Activated T-cell treated with anti-CD3 and anti-CD28 coated beads for 4 hours (primary cell): Measurements from ENCODE around the gene CENPX.

Experiments used
- DNase-seq: peaks from one replicate; pipeline ENCODE4 v3.0.0-alpha.2; 2020

The CENPX gene

DNA sequence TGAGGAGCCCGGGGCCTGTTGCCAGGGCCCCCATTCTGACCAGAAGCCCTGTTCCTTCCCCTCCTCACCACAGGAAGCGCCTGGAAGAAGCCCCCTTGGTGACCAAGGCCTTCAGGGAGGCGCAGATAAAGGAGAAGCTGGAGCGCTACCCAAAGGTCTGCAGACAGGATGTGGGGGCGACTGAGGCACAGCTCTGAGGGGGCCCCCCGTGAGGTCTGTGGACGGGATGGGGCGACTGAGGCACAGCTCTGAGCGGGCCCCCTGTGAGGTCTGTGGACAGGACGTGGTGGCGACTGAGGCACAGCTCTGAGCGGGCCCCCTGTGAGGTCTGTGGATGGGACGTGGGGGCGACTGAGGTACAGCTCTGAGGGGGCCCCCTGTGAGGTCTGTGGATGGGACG lies 13.3 kb downstream of the CENPX start:
- DNase-seq = no peak

DNA sequence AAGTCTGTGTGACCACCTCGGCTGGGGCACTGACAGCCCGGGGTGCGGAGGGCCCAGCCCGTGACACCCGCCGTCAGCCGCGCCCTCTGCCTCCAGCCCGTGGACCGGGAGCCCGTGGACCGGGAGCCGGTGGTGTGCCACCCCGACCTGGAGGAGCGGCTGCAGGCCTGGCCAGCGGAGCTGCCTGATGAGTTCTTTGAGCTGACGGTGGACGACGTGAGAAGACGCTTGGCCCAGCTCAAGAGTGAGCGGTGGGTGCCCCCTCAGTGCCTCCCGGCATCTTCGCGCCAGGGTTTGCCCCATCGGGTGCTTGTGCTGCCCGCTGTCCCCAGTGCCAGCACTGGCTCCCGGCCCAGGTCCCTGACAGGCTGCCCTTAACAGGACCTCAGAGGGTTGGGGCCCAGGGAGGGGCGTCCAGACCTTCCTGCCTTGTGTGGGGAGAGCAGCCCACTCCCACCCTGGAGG lies 13.7 kb downstream of the CENPX start:
- DNase-seq = no peak

GRCh38 chr17:82008258-82008940 lies 14.3 kb downstream of the CENPX start:
- no peak for DNase-seq

DNA sequence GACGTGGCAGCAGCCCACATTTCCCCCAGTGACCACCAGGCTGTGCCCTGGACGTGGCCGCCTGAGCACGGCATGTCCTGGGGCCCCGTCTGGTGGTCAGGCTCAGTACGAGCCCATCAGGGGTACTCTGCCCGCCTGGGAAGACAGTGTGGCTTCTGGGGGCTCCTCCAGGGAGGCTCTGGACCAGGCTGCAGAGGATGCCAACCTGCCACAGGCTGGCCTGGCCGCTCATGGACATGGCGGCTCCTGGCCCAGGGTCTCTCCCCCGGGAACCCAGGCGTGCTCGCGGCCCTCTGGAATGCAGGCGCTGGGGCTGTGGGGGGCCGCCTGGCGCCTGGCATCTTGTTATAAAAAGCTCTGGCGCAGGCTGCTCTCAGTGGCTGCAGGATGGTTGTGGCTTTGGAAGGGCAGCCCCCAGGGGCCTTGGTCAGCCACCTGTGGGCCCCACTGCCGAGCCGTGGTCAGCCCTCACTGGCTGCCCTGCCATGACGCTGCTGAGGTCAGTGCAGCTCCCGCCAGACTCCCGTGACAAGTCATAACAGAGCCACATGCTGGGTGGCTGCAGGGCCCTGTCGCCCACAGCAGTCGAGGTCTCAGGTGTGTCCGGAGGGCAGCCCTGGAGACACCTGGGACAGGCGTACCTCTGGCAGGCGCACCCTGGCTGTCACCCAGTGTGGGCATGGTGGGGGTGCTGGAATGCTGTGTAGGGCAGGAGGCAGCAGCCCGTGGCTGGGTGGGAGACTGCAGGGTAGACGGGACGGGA lies 15.0 kb downstream of the CENPX start:
- no peak for DNase-seq

- no peak for DNase-seq
Observed at GRCh38 chr17:82007228-82007494, 15.5 kb downstream of the CENPX start.

DNA sequence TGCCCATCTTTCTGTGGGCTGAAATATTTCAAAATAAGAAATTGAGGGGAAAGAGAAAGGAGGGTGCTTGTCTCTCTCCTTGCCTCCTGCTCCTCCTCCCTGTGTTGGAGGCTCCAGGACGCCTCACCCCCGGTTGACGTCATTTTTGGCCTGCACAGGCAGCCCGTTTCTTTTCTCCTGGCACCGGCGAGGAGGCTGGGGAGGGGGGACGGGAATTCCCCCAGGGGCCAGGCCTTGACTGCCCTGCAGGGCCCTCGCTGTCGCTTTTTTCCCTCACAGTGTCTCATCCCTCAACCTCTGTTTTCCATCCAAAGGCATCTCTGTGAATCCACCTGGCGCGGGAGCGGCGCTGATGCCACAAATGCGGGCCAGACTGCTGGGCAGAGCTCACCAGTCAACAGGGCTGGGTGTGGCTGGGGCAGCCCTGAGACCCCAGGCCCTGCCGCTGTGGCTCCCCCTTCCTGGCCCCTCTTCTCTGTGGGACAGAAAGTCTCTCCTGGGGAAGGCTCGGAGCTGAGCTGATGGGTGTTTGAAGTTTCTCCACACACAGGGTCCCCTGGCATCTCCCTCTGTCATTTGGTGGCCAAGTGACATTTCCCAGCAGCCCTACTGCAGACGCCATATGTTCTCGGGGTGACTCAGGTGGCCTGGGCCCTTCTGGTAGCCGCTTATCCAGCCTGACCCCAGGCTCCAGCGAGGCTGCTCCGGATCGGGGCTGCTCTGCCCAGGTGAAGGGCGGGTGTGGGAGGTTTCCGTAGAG lies 16.0 kb downstream of the CENPX start:
- no peak for DNase-seq

DNA sequence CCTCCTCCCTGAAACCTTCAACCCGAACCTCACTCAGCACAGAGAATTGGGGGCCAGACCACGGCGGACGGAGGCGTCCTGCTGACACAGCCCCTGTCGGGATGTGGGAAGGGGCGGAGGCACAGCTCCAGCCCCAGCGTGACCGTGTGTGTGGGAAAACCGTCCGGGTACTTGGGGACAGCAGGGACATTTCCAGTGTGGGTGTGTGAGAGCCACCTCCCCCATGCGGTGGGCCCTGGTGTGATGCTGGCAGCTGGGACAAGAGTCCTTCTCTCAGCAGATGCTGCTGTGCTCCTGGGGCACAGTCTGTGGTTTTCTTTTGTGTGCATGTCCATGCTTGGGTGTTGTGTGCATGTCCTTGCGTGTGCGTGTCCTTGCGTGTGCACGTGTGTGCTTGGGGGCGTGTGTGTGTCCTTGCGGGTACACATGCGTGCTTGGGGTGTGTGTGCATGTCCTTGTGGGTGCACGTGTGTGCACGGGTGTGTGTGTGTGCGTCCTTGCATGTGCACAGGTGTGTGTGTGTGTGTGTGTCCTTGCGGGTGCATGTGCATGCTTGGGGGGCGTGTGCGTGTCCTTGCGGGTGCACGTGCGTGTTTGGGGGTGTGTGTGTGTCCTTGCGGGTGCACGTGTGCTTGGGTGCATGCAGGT lies 16.9 kb downstream of the CENPX start:
- DNase-seq = no peak

DNA sequence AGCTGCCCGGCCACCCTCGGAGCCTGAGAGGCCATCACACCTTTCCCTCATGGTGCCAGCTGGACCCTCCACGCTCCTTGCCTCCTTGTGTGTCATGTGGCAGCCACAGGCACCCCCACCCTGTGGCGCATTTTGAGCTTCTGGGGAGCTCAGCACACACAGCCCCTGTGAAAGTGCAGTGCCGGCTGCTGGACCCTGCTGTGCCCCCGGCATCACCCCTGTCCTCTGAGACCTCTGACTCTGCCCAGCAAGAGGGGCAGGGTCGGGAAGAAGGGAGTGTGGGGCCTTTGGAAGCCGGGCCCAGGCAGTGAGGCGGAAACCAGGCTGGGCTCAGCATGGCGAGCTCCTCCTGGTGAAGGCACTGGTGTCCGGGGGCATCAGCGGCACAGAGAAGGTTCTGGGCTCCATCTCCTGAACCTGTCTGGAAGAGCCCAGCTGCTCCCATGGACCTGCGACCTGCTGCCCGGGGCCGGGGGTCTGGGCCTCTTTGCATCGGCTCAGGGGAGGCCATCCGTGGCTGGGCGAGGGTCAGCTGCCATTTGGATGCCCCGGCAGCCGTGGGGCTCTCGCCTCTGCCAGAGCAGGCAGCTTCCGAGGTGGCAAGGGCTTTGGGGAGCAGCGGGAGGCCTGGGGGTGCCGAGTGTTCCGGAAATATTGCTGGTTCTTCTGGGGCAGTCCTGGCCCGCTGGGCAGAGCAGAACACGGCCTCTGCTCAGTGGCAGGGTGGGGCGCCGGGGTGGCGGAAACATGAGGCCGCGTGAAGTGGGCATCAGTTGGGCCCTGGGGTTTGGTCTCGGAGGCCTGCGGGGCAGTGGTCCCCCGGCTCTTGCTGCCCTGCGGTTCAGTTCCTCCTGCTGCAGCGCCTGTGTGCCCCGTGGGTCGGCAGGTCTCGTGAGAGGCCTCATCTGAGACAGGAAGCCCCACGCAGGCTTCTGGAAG lies 17.9 kb downstream of the CENPX start:
- no peak for DNase-seq

- no peak for DNase-seq
Observed at GRCh38 chr17:82003411-82004381, 19.0 kb downstream of the CENPX start.

- DNase-seq = no peak
Observed at GRCh38 chr17:82001571-82002056, 21.1 kb downstream of the CENPX start.

DNA sequence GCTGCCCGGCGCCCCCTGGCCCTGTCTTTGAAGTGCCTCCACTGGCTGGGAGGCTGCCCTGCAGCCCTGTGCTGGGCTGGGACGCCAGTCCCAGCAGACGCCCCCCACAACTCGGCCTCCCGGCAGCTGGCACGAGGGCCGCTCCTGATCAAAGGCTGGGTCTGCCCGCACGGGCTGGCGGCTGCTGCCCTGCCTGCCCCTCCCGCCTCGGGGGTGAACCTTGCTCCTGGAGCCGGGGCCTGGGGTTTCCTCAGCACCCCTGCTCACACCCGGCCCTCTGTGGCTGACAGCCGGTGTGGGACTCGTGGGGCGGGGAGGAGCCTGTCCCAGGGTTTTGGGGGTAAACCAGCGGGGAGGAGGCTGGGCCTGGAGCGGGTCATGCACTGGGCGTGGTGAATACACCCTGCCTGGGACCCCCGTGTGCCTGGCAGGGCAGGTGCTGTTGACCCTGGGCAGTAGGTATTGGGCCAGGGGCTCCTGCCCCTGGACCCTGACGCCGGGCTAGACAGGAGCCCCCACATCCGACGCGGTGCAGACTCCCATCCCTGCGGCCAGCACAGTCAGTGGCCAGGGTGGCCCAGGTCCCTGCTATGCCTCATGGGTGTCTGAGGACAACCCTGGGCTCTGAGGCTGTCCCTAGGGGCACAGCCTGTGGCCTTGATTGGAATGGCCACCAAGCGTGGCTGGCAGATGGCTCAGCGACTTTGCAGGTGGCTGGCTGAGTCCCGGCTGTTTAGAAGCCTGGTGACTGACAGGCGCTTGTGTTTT lies 21.7 kb downstream of the CENPX start:
- no peak for DNase-seq

DNA sequence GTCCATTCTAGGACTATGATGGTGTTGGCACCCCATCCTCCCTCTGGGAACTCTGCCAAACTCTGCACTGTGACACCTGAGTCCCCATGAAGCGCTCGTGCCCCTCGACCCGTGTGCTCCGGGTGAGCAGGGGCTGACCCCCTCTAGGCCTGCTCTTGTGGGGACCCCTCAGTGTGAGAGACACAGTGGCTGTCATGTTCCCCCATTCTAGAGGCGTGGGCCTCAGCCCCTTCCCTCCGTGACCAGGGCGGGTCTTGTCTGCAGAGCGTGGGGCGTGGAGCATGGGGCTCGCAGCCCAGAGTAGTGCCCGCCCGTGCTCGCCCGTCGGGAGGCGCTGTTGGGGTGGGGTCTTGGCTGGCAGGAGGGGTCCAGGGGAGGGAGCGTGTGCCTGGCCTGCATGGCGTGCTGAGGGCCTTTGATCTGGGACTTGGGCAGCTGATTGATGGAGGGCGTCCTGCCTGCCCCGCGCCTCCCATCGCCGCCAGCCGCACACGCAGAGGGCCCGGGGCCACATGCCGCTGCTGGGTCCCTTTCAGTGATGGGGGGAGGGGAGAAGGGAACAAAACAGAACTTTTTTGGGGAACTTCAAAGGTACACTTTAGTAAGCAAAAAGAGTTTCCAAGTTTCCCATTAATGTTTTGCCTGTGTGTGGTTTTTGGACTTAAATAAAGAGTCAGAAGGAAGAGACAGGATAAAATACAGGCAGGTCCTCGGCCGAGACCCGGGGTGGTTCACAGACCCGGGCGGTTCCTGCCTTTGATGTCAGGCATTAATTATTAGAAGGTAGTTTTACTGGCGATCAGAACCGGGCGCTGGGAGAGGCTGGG lies 22.5 kb downstream of the CENPX start:
- no peak for DNase-seq

DNA sequence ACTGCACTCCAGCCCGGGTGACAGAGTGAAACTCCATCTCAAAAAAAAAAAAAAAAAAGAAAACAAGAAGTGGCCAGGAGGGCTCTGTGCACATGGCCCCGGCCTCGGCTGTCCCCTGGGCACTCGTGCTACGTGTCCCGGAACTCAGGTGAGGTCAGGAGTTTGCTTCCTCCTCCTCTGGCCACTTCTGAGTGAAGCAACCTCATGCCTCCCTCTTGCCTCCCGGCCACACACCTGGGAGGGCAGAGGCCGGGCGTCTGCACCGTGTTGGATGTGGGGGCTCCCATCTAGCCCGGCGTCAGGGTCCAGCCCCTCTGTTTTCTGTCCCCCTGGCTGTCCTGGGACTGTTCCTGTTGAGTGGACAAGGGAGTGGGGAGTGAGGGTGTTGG lies 23.1 kb downstream of the CENPX start:
- no peak for DNase-seq

- DNase-seq = no peak
Observed at GRCh38 chr17:81998691-81999438, 23.8 kb downstream of the CENPX start.

DNA sequence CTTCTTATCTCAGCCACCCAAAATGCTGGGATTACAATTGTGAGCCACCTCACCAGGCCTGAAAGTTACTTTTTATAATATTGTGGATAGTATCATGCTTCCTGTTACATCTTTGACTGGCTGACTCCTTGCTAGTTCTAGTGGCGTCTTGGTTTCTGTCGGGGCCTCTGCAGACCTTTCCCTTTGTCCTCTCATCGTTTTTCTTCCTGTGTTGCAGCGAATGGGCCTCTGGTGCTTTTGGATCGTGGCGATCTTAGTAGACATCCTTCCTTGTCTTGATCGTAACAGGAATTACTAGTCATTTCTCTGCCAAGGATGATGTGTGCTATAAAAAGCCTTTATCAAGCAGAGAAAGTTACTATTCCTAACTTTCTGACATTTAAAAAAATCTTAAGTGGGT lies 24.5 kb downstream of the CENPX start:
- no peak for DNase-seq

DNA sequence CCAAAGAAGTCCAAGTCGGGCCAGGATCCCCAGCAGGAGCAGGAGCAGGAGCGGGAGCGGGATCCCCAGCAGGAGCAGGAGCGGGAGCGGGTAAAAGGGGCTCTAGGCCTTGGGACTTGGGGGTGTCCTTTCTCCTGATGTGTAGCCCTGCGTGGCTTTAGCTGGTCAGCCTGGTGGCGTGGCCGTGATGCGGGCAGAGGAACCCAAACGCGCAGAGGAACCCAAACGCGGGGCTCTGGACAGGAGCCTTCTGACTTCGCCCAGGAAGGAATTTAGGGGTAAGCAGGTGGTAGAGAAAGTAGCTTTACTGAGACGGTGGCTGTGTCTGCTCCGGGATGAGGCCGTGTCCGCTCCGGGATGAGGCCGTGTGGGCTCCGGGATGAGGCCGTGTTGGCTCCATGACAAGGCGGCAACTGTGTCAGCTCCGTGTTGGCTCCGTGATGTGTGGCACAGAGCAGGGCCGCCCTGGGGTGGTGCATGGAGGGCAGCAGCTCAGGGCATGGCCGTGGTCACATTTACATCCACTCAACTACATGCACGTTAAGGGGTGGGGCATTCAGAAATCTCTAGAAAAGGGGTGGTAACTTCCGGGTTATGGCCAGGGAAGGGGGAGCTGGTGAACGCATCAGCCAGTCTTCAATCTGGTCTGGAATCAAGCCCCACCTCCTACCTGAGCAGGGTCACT lies 25.8 kb downstream of the CENPX start:
- no peak for DNase-seq

- no peak for DNase-seq
Observed at GRCh38 chr17:81996232-81996756, 26.4 kb downstream of the CENPX start.
